ENCODE measurements around the gene ZNF654.
A peak's percentile ranks its signal among the peaks of the same experiment; 100 is the strongest.
"Not testable (repeated sequence)": the region's sequence is repeated elsewhere in the genome, so short reads cannot be mapped to it uniquely, and the experiment has no call there.

Gene ZNF654

GRCh38 chr3:88112289-88112688 is 53.2 kb downstream of the ZNF654 start:
- ATAC-seq (ENCODE audit: low read depth) (no peak), DNase-seq (ENCODE audit: low spot score) (no peak)
- H3K27me3 ChIP-seq (ENCODE audit: insufficient read depth, poor library complexity, severe bottlenecking), result no peaks in the 10 kb centered on the region
- no peaks in the 10 kb centered on the region for H3K9me3 ChIP-seq (ENCODE audit: severe bottlenecking)
- peaks cover 10% of the 10 kb centered on the region for H3K4me1 ChIP-seq (ENCODE audit: insufficient read depth, poor library complexity, severe bottlenecking)
- H3K27ac ChIP-seq (ENCODE audit: poor library complexity, severe bottlenecking), result no peak overlapping the region
- peaks cover 33% of the 10 kb centered on the region for H3K36me3 ChIP-seq (ENCODE audit: low read depth)
- H3K4me3 ChIP-seq (ENCODE audit: severe bottlenecking), result no peak overlapping the region
- TF ChIP-seq CTCF (IDR thresholded peaks at IDR 0.05; ENCODE audit: poor library complexity, severe bottlenecking), result no peak

- no peak overlapping the region for H3K27ac ChIP-seq (ENCODE audit: poor library complexity, severe bottlenecking)
- peaks cover 36% of the 10 kb centered on the region for H3K36me3 ChIP-seq (ENCODE audit: low read depth)
- DNase-seq (ENCODE audit: low spot score), result no peak
- no peaks in the 10 kb centered on the region for H3K9me3 ChIP-seq (ENCODE audit: severe bottlenecking)
- no peak overlapping the region for H3K4me3 ChIP-seq (ENCODE audit: severe bottlenecking)
- H3K27me3 ChIP-seq (ENCODE audit: insufficient read depth, poor library complexity, severe bottlenecking), result no peaks in the 10 kb centered on the region
- peak; percentile 88 for ATAC-seq (ENCODE audit: low read depth)
- TF ChIP-seq CTCF (IDR thresholded peaks at IDR 0.05; ENCODE audit: poor library complexity, severe bottlenecking), result peak; percentile 90
- H3K4me1 ChIP-seq (ENCODE audit: insufficient read depth, poor library complexity, severe bottlenecking), result peaks cover 7% of the 10 kb centered on the region
Measured at GRCh38 chr3:88113311-88114162, 54.5 kb downstream of the ZNF654 start.

- no peak for TF ChIP-seq CTCF (IDR thresholded peaks at IDR 0.05; ENCODE audit: poor library complexity, severe bottlenecking)
- Histone ChIP-seq H3K27me3 (ENCODE audit: insufficient read depth, poor library complexity, severe bottlenecking) (no peaks in the 10 kb centered on the region), H3K4me3 (ENCODE audit: severe bottlenecking) (no peak overlapping the region), H3K4me1 (ENCODE audit: insufficient read depth, poor library complexity, severe bottlenecking) (peaks cover 7% of the 10 kb centered on the region), H3K9me3 (ENCODE audit: severe bottlenecking) (no peaks in the 10 kb centered on the region), H3K27ac (ENCODE audit: poor library complexity, severe bottlenecking) (no peak overlapping the region), H3K36me3 (ENCODE audit: low read depth) (peaks cover 31% of the 10 kb centered on the region)
- DNase-seq (ENCODE audit: low spot score) (no peak), ATAC-seq (ENCODE audit: low read depth) (no peak)
Measured at GRCh38 chr3:88114878-88115549, 56.0 kb downstream of the ZNF654 start.

- H3K36me3 ChIP-seq (ENCODE audit: low read depth), result peaks cover 41% of the 10 kb centered on the region
- H3K4me1 ChIP-seq (ENCODE audit: insufficient read depth, poor library complexity, severe bottlenecking), result peaks cover 7% of the 10 kb centered on the region
- ATAC-seq (ENCODE audit: low read depth) (no peak), DNase-seq (ENCODE audit: low spot score) (no peak)
- H3K27ac ChIP-seq (ENCODE audit: poor library complexity, severe bottlenecking), result no peak overlapping the region
- no peaks in the 10 kb centered on the region for H3K27me3 ChIP-seq (ENCODE audit: insufficient read depth, poor library complexity, severe bottlenecking)
- no peaks in the 10 kb centered on the region for H3K9me3 ChIP-seq (ENCODE audit: severe bottlenecking)
- no peak for TF ChIP-seq CTCF (IDR thresholded peaks at IDR 0.05; ENCODE audit: poor library complexity, severe bottlenecking)
- H3K4me3 ChIP-seq (ENCODE audit: severe bottlenecking), result no peak overlapping the region
Measured at GRCh38 chr3:88117683-88118082, 58.6 kb downstream of the ZNF654 start.

GRCh38 chr3:88118603-88119002 is 59.5 kb downstream of the ZNF654 start:
- not testable (repeated sequence) for DNase-seq (ENCODE audit: low spot score); H3K27ac ChIP-seq (ENCODE audit: poor library complexity, severe bottlenecking); H3K9me3 ChIP-seq (ENCODE audit: severe bottlenecking); ATAC-seq (ENCODE audit: low read depth); H3K4me3 ChIP-seq (ENCODE audit: severe bottlenecking); H3K4me1 ChIP-seq (ENCODE audit: insufficient read depth, poor library complexity, severe bottlenecking); H3K27me3 ChIP-seq (ENCODE audit: insufficient read depth, poor library complexity, severe bottlenecking)
- H3K36me3 ChIP-seq (ENCODE audit: low read depth), result peaks cover 35% of the 10 kb centered on the region

All from RWPE2 (cell line).